Sciatic nerve (tissue), 2 donors: ENCODE results near the gene TTC21B. TPM values are rescaled to one million over a fixed set of nuclear protein-coding genes. Genes with fewer than 3 reads are reported as not detected.

Experiments used
- ATAC-seq: fragments of 200-7000 bp; cut with Tn5 transposase; one replicate; pipeline ENCODE4 v1.9.1; 2020; ENCODE audit warnings: mild to moderate bottlenecking, moderate library complexity
- DNase-seq: peaks from one replicate; pipeline ENCODE4 v3.0.0-alpha.2; 2020; ENCODE audit warnings: low spot score
- intact Hi-C: fragments of 100-400 bp; cut with DNase I; formaldehyde crosslinking; loops from one replicate; pipeline ENCODE4 v1.14.2; 2022
- total RNA-seq: library from RNA; stranded (reverse); fragmentation: NEBNext Ultra II Directional; extraction: Animal tissue kit (Norgen Biotek cat#: 25700); gene quantifications from one replicate; pipeline ENCODE4 v1.2.1, GENCODE V29; 2021
- donor health status: DM: no; HTN: no; CAD: no.
- donor health status: DM: no; HTN: no; CAD: no.

TTC21B gene
- total RNA-seq, 1 donor from 2014 or later: 36.8 TPM

GRCh38 chr2:165857876-165858275 is 95.7 kb downstream of the TTC21B start:
- intact Hi-C loops: no loop called here
- ATAC-seq: no peak
- DNase-seq: no peak

GRCh38 chr2:165852394-165852793 is 101.2 kb downstream of the TTC21B start:
- DNase-seq: no peak
- ATAC-seq: no peak
- intact Hi-C loops: no loop called here

GRCh38 chr2:165847001-165847400 is 106.6 kb downstream of the TTC21B start:
- ATAC-seq (no peak), DNase-seq (no peak)
- intact Hi-C loops: no loop called here

- ATAC-seq (no peak), DNase-seq (no peak)
- intact Hi-C loops: no loop called here
Measured at GRCh38 chr2:165846056-165846455, 107.5 kb downstream of the TTC21B start.

- DNase-seq (no peak), ATAC-seq (no peak)
- intact Hi-C loops: no loop called here
Measured at GRCh38 chr2:165844216-165844615, 109.4 kb downstream of the TTC21B start.

- intact Hi-C loops: no loop called here
- ATAC-seq (no peak), DNase-seq (no peak)
Measured at GRCh38 chr2:165843351-165843750, 110.2 kb downstream of the TTC21B start.

- intact Hi-C loops: no loop called here
- DNase-seq (no peak), ATAC-seq (no peak)
Measured at GRCh38 chr2:165840333-165840958, 113.1 kb downstream of the TTC21B start.

GRCh38 chr2:165839610-165840009 is 114.0 kb downstream of the TTC21B start:
- intact Hi-C loops: no loop called here
- no peak for ATAC-seq
- DNase-seq: no peak

GRCh38 chr2:165837122-165837521 is 116.5 kb downstream of the TTC21B start:
- DNase-seq (no peak), ATAC-seq (no peak)
- intact Hi-C loops: no loop called here

- ATAC-seq: no peak
- intact Hi-C loops: no loop called here
- DNase-seq: no peak
Measured at GRCh38 chr2:165835363-165835762, 118.2 kb downstream of the TTC21B start.

- intact Hi-C loops: no loop called here
- no peak for ATAC-seq
- DNase-seq: no peak
Measured at GRCh38 chr2:165833156-165833555, 120.4 kb downstream of the TTC21B start.

- intact Hi-C loops: no loop called here
- DNase-seq (no peak), ATAC-seq (no peak)
Measured at GRCh38 chr2:165827921-165828276, 125.7 kb downstream of the TTC21B start.

- DNase-seq: no peak
- intact Hi-C loops: no loop called here
- ATAC-seq: no peak
Measured at GRCh38 chr2:165827016-165827920, 126.3 kb downstream of the TTC21B start.

- intact Hi-C loops: no loop called here
- DNase-seq (peak; percentile 61), ATAC-seq (no peak)
Measured at GRCh38 chr2:165825041-165825440, 128.5 kb downstream of the TTC21B start.

Other genes with a start within 250 kb of the TTC21B start
- 2.5 TPM for gene GALNT3, start 159.5 kb downstream of the TTC21B start, total RNA-seq
- gene SCN1A, start 174.2 kb upstream of the TTC21B start, total RNA-seq: not detected